Measurements from ENCODE around the gene HORMAD2. TPM values are rescaled to one million over a fixed set of nuclear protein-coding genes. Genes with fewer than 3 reads are reported as not detected.

The HORMAD2 gene
- total and polyA plus RNA-seq, 2 donors (not counting 1 experiment from before 2014, with no cell fraction given) = not detected

DNA sequence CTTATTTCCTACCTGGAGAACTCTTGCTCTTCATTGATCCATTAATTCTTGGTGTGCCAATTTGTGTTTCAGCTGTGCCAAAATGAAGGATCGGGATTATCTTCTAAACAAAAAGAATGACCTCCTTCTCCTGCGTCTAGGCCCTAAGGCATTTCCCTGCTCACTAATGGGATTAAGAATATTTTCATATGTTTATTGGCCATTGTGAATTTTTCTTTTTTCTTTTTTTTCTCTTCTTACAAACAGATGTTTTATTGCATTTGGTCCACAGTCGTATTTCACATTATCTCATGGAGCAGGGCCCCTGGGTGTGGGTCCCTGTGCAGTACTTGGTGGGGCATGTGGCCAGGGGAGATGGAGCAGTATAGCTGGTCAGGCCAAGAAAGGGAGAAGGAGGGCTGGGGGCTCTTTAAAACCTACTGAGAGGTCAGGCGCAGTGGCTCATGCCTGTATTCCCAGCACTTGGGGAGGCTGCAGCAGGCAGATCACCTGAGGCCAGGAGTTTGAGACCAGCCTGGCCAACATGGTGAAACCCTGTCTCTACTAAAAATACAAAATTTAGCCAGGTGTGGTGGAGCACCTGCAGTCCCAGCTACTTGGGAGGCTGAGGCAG, 35.3 kb upstream of the HORMAD2 start:
- Histone ChIP-seq H2AFZ (ENCODE audit: low read length) (no peak overlapping the region), H3K9me3 (ENCODE audit: control insufficient read depth, insufficient read depth, low read depth, low read length) (no peaks in the 10 kb centered on the region), H3K27me3 (ENCODE audit: control insufficient read depth, insufficient read depth, low read length) (no peaks in the 10 kb centered on the region), H4K20me1 (ENCODE audit: control insufficient read depth, extremely low read depth, insufficient read depth, low read length) (no peaks in the 10 kb centered on the region), H3K4me1 (ENCODE audit: control insufficient read depth, extremely low read depth, insufficient read depth, low read length) (peaks cover 10% of the 10 kb centered on the region), H3K9ac (ENCODE audit: insufficient read depth, low read length) (no peak overlapping the region), H3K4me2 (ENCODE audit: extremely low read depth, insufficient read depth, low read length) (no peak overlapping the region), H3K79me2 (ENCODE audit: control insufficient read depth, insufficient read depth, low read length) (no peaks in the 10 kb centered on the region), H3K36me3 (ENCODE audit: control insufficient read depth, insufficient read depth, low read length) (no peaks in the 10 kb centered on the region), H3K4me3 (replicated peaks in 1 of 4; ENCODE audit: control extremely low read depth in 1 of 4, insufficient read depth in 1 of 4, low read depth in 3 of 4, low read length in 4 of 4) (no peak overlapping the region), H3K27ac (ENCODE audit: insufficient read depth, low read length) (no peak overlapping the region)
- no peak for TF ChIP-seq EZH2 (IDR thresholded peaks at IDR 0.05; ENCODE audit: low read length, missing control alignments)
- TF ChIP-seq, protein P1, sequence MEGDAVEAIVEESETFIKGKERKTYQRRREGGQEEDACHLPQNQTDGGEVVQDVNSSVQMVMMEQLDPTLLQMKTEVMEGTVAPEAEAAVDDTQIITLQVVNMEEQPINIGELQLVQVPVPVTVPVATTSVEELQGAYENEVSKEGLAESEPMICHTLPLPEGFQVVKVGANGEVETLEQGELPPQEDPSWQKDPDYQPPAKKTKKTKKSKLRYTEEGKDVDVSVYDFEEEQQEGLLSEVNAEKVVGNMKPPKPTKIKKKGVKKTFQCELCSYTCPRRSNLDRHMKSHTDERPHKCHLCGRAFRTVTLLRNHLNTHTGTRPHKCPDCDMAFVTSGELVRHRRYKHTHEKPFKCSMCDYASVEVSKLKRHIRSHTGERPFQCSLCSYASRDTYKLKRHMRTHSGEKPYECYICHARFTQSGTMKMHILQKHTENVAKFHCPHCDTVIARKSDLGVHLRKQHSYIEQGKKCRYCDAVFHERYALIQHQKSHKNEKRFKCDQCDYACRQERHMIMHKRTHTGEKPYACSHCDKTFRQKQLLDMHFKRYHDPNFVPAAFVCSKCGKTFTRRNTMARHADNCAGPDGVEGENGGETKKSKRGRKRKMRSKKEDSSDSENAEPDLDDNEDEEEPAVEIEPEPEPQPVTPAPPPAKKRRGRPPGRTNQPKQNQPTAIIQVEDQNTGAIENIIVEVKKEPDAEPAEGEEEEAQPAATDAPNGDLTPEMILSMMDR (conservative IDR thresholded peaks at IDR 0.05 in 1 of 2, IDR thresholded peaks at IDR 0.05 in 1 of 2; ENCODE audit: low read depth in 1 of 2, low read length in 2 of 2) = no peak
- DNase-seq (ENCODE audit: low read depth in 2 of 2) = no peak

GRCh38 chr22:30045494-30045887, 34.8 kb upstream of the HORMAD2 start:
- no peak for DNase-seq (ENCODE audit: low read depth in 2 of 2)
- H3K4me1 ChIP-seq (ENCODE audit: control insufficient read depth, extremely low read depth, insufficient read depth, low read length) = peaks cover 10% of the 10 kb centered on the region
- no peak overlapping the region for H3K4me2 ChIP-seq (ENCODE audit: extremely low read depth, insufficient read depth, low read length)
- H3K9me3 ChIP-seq (ENCODE audit: control insufficient read depth, insufficient read depth, low read depth, low read length) = no peaks in the 10 kb centered on the region
- TF ChIP-seq EZH2 (IDR thresholded peaks at IDR 0.05; ENCODE audit: low read length, missing control alignments) = no peak
- TF ChIP-seq, protein P1 (conservative IDR thresholded peaks at IDR 0.05 in 1 of 2, IDR thresholded peaks at IDR 0.05 in 1 of 2; ENCODE audit: low read depth in 1 of 2, low read length in 2 of 2) = no peak
- H3K79me2 ChIP-seq (ENCODE audit: control insufficient read depth, insufficient read depth, low read length) = no peaks in the 10 kb centered on the region
- H3K36me3 ChIP-seq (ENCODE audit: control insufficient read depth, insufficient read depth, low read length) = no peaks in the 10 kb centered on the region
- no peak overlapping the region for H3K9ac ChIP-seq (ENCODE audit: insufficient read depth, low read length)
- H3K27me3 ChIP-seq (ENCODE audit: control insufficient read depth, insufficient read depth, low read length) = no peaks in the 10 kb centered on the region
- no peak overlapping the region for H2AFZ ChIP-seq (ENCODE audit: low read length)
- no peaks in the 10 kb centered on the region for H4K20me1 ChIP-seq (ENCODE audit: control insufficient read depth, extremely low read depth, insufficient read depth, low read length)
- H3K4me3 ChIP-seq (replicated peaks in 1 of 4; ENCODE audit: control extremely low read depth in 1 of 4, insufficient read depth in 1 of 4, low read depth in 3 of 4, low read length in 4 of 4) = no peak overlapping the region
- no peak overlapping the region for H3K27ac ChIP-seq (ENCODE audit: insufficient read depth, low read length)

DNA sequence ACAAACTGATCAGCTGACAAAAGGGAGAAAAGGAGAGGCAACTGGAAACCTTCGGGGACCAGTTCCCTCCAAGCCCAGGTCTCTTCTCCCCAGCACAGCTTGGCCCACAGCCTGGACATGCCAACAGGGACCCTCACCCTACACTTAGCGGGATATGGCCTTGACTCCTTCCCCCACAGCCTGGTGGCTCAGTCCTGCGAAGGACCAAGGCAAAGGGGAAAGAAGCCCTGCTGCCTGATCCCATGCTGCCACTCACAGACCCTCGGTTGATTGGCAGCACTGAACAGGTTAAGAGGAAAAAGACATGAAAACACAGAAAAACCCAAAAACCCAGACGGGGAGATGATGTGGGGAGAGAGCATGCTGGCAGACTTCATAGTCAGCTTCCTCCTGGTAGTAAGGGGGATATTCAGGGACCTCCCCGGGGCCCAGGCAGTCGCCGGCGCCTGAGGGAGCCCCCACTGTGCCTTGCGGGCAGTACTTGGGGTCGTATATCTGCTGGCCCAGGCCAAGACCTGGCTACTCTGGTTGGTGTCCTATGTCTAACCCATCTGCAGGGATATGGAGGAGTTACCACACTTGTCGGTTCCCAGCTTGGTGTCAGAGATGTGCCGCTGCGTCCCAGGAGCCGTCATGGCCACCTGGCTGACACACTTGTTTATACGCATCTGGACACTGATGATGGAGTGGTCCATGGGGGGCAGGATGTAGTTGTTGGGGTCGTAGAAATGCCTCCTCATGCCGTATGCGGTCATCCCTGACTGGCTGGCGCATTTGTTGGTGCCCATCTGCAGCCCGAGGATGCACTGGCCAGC, 34.2 kb upstream of the HORMAD2 start:
- TF ChIP-seq, protein P1 (conservative IDR thresholded peaks at IDR 0.05 in 1 of 2, IDR thresholded peaks at IDR 0.05 in 1 of 2; ENCODE audit: low read depth in 1 of 2, low read length in 2 of 2) = no peak
- no peak for TF ChIP-seq EZH2 (IDR thresholded peaks at IDR 0.05; ENCODE audit: low read length, missing control alignments)
- no peak for DNase-seq (ENCODE audit: low read depth in 2 of 2)
- Histone ChIP-seq H2AFZ (ENCODE audit: low read length) (no peak overlapping the region), H3K27ac (ENCODE audit: insufficient read depth, low read length) (no peak overlapping the region), H3K4me1 (ENCODE audit: control insufficient read depth, extremely low read depth, insufficient read depth, low read length) (peaks cover 10% of the 10 kb centered on the region), H3K9me3 (ENCODE audit: control insufficient read depth, insufficient read depth, low read depth, low read length) (no peaks in the 10 kb centered on the region), H3K27me3 (ENCODE audit: control insufficient read depth, insufficient read depth, low read length) (no peaks in the 10 kb centered on the region), H3K9ac (ENCODE audit: insufficient read depth, low read length) (no peak overlapping the region), H4K20me1 (ENCODE audit: control insufficient read depth, extremely low read depth, insufficient read depth, low read length) (no peaks in the 10 kb centered on the region), H3K4me2 (ENCODE audit: extremely low read depth, insufficient read depth, low read length) (no peak overlapping the region), H3K79me2 (ENCODE audit: control insufficient read depth, insufficient read depth, low read length) (no peaks in the 10 kb centered on the region), H3K4me3 (replicated peaks in 1 of 4; ENCODE audit: control extremely low read depth in 1 of 4, insufficient read depth in 1 of 4, low read depth in 3 of 4, low read length in 4 of 4) (no peak overlapping the region), H3K36me3 (ENCODE audit: control insufficient read depth, insufficient read depth, low read length) (no peaks in the 10 kb centered on the region)
